NCI-H128 (cell line): ENCODE data around the gene SMG1.
"Not testable (repeated sequence)": the region's sequence is repeated elsewhere in the genome, so short reads cannot be mapped to it uniquely, and the experiment has no call there.

Source experiments
- DNase-seq: peaks from one replicate; lab custom pipeline; 2025; ENCODE audit not compliant: unreplicated experiment; lab: John Stamatoyannopoulos, UW

Gene SMG1

DNA sequence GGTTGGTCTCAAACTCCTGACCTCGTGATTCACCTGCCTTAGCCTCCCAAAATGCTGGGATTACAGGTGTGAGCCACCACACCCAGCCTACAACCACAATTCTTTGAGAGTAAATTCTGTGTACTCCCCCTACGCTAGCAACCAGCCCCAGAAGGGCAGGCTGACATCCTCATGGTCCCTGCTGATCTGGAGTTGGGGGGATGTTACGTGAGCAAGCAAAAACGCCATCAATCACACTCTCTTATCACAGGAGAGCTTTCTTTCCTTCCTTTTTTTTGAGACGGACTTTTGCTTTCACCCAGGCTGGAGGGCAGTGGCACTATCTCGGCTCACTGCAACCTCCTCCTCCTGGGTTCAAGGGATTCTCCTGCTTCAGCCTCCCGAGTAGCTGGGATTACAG is 154.0 kb downstream of the SMG1 start:
- DNase-seq, result not testable (repeated sequence)

DNA sequence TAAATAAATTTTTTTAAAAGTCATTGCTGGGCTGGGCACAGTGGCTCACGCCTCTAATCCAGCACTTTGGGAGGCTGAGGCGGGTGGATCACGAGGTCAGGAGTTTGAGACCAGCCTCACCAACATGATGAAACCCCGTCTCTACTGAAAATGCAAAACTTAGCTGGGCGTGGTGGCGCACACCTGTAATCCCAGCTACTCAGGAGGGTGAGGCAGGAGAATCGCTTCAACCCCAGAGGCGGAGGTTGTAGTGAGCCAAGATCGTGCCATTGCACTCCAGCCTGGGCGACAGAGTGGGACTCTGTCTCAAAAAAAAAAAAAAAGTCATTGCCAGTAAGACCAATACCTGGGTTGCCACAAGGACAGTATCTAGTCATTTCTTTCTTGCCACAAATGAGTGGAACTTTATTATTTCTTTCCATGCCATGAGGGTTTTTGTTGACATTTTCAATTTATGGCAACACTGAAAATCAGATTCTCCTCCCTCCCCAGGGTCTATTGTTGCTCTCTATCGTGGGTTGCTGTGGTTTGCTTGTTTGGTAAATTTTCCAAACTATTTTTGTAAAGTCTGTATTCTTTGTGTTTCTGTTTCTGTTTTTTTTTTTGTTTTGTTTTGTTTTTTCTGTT is 155.8 kb downstream of the SMG1 start:
- DNase-seq, result not testable (repeated sequence)

DNA sequence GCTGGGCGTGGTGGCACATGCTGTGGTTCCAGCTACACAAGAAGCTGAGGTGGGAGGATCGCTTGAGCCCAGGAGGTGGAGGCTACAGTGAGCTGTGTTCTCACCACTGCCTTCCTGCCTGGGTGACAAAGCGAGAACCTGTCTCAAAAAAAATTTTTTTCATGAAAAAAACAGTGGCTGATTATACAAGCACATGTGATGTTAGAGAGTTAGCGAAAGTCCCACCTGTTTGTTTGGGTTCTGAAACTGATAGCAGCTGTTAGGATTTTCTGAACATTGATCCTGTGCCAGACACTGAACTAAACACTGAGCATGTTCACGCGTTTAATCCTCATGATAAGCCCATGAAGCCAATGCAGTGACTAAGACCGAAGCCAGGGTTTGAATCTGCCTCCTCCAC is 159.0 kb downstream of the SMG1 start:
- DNase-seq, result not testable (repeated sequence)

DNA sequence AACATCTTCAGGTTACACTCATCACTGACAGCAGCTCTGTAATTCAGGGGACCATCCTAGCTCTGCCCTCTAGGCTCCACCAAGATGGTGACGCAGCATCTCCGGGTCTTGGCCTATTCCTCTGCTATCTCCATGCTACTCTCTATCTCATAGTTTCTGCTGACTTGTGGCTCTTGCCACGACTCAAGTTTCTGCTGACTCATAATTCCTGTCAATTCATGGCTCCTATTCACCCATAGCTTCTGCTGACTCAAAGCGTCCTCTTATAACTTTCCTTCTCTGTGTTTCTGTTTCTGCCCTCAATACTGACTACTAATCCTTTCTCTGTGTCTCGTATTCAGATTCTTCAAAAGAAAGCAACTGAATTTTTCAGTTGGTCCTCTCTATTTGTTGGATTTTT is 163.5 kb downstream of the SMG1 start:
- DNase-seq, result not testable (repeated sequence)

DNA sequence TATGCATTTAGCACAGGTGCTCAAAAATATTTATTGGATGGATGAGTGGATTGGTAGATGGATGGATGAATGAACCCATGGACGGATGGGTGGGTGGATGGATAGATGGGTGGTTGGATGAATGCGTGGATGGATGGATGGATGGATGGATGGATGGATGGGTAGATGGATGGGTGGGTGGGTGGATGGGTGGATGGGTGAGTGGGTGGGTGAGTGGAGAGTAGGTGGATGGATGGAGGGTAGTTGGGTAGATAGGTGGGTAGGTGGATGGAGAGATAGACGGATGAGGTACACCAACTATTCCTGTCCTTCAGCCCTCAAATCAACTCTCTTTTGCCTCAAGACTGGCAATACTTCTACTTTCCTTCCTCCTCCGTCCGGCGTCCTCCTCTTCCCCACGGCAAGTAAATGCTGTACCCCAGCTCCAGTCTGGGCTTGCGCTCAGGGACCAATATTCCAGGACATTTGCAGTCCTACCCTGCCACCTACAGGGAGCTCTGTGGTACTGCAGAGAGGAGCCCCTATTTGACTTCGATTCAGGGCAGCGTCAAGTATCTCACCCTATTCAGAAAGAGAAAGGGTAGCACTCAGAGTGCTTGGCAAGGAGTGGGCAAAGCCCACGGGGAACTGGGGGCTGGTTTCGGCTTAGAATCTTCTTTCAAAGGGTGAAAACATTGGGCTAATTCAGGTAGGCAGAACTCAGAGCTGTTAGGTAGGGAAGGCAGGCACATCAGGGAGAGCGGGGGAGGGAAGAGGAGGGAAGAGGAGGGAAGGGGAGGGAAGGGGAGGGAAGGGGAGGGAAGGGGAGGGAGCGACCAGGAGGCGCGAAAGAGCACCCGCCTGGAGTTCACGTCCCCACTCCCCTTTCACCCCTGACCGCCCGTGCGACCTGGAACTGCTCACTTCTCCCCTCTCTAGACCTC is 166.3 kb downstream of the SMG1 start:
- DNase-seq, result not testable (repeated sequence)

DNA sequence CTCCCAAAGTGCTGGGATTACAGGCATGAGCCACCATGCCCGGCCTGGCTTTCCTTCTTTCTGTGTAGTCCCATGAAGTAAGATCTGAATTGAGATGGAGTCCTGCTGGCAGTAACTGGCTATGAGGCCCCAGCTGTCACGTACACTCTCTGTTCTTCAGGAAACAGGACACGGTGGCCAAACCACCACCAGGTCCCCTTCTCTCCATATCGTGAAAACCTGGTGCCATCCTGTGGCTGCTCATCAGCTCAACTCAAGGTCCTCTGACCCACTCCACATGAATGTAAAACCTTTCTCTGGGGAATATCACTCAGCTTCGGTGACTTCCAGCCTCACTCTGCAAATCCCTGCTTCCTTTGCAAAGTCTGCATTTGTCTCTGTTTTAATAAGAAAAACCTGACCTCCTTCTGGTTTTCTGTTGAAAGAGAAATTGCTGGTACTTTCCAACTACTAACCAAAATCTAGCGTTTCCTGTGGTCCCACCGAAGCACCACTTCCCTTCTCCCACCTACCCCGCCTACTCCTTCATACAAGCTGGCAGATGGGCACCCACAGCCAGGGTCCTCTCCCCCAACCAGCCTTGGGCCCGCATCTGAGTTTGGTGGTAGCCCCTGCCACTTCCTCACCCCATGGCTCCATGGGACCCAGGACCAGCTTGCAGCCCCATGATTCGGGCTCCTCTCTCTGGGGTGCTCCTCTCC is 168.1 kb downstream of the SMG1 start:
- DNase-seq, result not testable (repeated sequence)

DNA sequence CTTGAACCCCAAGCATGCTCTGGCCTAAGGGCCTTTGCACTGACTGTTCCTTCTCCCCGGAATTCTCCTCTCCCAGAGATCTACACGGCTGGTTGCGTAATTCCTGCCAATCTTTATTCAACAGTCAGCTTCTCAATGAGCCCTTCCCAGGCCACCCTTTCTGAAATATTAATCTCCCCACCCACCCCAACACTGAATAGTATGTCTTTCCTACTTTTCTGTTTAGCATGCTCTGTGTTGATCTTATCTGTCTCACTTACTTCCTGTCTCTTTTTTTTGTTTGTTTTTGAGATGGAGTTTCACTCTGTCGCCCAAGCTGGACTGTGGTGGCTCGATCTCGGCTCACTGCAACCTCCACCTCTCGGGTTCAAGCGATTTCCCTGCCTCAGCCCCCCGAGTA is 169.6 kb downstream of the SMG1 start:
- not testable (repeated sequence) for DNase-seq
